ENCODE measurements around the gene LYRM1.
"Not testable (repeated sequence)": the region's sequence is repeated elsewhere in the genome, so short reads cannot be mapped to it uniquely, and the experiment has no call there.

LYRM1 gene, protein sequence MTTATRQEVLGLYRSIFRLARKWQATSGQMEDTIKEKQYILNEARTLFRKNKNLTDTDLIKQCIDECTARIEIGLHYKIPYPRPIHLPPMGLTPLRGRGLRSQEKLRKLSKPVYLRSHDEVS

DNA sequence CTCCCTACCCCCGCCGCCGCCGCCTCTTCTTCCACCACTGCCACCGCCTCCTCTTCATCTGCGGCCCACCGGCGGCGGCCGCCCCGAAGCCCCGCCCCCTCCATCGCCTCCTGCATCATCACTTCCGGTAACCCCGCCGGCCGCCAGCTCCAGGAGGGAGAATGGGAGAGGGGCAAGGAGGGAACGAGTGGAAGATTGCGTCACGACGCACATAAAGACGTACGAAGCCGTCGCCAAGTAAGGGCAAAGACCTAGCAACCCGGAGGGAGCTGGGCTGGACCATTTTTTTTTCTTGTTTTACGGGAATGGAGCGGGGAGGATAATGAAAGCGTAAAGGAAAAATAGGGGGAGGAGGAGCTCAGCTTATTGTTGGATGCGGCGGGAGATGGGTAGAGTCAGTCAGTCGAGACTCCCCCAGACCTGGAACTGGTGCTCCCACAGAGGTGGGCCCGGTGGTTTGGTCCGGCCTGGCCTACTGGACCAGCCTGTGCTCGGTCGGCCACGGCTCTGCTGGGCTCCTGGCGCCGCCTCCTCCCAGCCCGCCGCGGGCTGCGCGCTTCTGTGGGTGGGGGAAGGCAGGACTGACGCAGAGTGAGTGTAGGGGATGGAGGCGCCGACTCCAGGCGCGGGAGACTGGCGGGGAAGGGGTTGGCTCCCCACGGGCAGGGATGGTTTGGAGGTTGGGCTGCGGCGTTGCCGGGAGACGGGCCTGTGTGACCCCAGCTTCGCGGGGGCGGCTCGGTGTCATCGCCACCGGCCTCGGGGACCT lies at the start of gene LYRM1, which contains the start of gene DCUN1D3:
LYRM1 (plus strand) TSS at position 473 of the 769 bp plus-strand sequence. CDS start 14,785 bp downstream, outside the sequence.
DCUN1D3 (minus strand) TSS at position 60 of the 769 bp plus-strand sequence. CDS start 37,820 bp downstream, outside the sequence.
- DNase-seq = peak; percentile 96

DNA sequence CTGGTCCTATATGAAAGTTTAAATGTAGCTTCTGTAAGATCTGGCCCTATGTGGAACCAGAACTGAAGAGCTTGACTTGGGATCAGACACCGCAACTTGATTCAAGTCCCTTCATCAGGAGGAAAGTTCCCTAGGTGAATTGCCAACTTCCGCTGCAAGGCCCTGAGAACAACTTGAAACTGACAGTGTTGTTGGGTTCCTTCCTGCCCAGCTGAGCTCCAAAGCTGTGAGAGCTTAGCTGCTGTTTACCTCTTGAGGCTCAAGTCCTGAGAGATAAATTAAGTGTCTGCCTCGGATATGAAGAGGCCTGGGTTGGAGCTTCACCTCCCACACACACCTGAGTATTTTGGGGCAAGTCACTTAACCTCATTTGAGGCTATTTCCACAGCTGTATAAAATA lies 49.6 kb upstream of the LYRM1 start:
- no peak for DNase-seq

DNA sequence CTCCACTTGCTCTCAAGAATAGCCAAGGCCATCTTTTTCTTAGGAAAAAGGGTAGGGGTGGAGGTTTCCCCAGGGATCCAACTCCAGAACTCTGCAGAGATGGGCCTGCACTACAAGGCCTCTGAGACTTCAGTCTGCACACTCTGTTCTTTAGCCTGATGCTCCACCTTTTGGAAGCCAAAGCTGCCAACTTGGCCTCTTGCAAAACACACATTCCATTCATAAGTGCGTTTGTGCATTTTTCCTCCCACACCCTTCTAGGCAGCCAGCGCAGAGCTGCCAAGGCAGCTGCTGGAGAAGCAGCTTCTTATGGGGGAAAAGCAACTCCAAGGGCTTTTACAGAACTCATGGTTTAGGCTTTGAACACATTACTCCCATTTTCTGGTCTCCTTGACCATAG lies 49.0 kb upstream of the LYRM1 start:
- no peak for DNase-seq

- DNase-seq = no peak
Observed at GRCh38 chr16:20853143-20853542, 47.4 kb upstream of the LYRM1 start.

DNA sequence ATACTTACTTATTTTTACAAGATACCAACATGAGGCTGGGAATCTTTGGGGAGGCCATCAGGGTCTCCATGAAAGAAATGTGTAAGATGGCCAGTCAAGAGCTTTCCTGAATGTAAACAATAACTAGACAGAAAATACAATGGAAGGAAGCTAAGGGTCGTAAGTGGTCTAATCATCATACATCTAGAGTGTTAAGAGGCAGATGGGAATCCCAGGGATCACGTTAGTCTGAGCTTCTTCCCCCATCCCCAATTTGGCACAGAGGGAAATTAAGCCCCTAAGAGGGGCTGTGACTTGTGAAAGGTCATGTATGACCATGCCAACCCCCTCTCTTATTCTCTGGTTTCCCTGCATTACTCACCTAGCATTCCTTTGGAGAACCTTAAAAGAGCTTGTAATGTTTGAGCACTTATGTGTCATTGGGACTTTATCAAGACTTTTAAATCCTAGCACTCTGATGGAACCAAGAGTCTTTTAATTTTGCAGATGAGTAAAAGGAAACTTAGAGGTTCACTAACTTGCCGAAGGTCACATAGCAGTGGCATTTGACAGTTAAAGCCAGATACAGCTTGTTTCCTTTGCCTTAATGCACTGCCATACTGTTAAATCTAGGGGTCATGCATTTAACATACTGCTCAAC lies 46.5 kb upstream of the LYRM1 start:
- DNase-seq = no peak

GRCh38 chr16:20854963-20855362 lies 45.6 kb upstream of the LYRM1 start:
- DNase-seq = no peak

- DNase-seq = no peak
Observed at GRCh38 chr16:20857281-20857680, 43.3 kb upstream of the LYRM1 start.

- no peak for DNase-seq
Observed at GRCh38 chr16:20859229-20859628, 41.3 kb upstream of the LYRM1 start.

DNA sequence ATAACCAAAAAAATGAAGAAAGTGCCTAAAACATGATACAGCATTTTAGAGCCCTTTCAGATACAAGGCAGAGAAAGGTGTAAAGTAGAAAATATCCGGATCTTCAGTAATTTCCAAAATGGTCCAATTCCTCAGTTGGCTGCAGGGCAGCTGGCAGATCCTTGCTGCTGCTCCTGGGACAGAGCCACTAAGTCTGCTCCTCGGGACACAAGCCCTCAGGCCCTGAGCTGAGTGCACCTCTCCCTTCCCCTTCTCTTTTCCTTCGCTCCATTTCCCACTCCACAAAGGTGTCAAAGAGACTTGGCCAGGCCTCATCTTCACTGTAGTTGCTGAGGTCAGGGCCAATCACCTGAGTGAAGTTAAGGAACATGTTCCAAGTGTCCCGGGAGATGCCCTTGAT lies 40.9 kb upstream of the LYRM1 start:
- DNase-seq = no peak

DNA sequence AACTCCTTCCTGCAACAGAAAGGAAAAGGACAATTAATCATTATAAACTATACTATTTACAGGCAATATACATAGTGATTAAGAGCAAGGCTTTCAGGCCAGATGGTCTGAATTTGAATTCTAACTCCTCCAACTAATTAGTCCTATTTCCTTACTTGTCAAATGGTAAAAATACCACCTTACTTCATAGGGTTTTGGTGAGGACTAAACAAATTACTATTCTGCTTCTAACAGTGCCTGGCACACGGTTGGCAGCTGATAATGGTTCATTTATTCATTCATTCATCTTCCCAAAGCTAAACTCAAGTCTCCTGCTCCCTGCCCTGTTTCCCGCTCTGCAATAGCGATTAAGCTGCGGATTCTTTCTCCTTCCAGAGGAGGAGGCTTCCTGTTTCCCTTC lies 40.2 kb upstream of the LYRM1 start:
- no peak for DNase-seq

DNA sequence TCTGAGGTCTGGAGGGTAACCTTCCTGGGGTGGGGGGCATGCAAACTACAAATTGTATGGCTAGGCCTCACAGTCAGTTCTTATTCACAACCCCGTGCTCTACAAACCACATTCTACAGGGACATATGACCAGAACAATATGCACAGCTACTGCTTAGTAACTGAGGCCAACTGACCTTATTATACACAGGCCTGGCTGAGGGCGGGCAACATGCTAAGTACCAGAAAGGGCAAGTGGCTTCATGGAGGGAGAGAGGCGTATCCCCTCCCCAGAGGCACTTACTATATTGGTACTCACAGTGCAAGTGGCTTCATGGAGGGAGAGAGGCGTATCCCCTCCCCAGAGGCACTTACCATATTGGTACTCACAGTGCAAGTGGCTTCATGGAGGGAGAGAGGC lies 39.6 kb upstream of the LYRM1 start:
- DNase-seq = not testable (repeated sequence)

DNA sequence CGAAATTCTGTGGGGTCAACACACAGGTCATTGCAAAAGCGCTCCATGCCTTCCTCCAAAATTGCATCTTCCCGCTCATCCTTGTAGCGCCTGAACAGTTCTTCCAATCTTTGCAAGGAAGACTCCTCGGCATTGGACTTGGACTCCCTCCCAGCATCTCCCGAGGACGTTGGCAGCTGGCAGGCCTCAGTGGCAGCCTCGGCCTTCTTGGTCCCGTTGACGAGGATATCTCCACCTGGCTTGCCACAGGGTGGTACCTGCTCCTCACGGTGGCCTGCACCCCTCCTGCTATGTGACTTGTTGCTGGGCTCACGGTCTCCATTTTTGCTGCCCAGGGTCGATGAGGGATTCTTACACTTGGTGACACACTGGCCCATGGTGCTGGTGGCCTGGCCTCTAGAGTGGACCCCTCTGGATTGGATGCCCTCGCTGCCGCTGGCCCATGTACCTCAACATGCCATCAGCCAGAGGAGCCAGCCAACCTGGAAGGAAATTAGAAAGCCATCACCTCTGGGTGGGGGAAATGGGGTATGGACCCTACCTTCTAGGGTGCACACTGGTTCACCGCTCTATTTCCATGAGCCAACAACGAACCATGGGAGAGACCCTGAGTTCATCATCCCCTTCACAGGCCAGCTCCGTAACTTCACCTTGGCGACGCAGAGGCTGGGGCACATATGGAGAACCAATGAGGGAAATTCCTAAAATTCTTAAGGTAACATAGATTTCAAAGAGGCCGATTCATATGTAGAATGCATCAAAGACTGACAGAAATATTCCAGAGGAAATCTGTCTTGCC lies 38.2 kb upstream of the LYRM1 start:
- no peak for DNase-seq

DNA sequence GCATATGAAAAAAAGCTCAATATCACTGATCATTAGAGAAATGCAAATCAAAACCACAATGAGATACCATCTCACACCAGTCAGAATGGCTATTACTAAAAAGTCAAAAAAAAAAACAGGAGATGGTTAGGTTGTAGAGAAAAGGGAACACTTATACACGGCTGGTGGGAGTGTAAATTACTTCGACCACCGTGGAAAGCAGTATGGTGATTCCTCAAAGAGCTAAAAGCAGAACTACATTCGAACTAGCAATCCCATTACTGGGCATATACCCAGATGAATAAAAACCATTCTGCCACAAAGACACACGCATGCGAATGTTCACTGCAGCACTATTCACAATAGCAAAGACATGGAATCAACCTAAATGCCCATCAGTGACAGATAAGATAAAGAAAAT lies 36.2 kb upstream of the LYRM1 start:
- DNase-seq = not testable (repeated sequence)

DNA sequence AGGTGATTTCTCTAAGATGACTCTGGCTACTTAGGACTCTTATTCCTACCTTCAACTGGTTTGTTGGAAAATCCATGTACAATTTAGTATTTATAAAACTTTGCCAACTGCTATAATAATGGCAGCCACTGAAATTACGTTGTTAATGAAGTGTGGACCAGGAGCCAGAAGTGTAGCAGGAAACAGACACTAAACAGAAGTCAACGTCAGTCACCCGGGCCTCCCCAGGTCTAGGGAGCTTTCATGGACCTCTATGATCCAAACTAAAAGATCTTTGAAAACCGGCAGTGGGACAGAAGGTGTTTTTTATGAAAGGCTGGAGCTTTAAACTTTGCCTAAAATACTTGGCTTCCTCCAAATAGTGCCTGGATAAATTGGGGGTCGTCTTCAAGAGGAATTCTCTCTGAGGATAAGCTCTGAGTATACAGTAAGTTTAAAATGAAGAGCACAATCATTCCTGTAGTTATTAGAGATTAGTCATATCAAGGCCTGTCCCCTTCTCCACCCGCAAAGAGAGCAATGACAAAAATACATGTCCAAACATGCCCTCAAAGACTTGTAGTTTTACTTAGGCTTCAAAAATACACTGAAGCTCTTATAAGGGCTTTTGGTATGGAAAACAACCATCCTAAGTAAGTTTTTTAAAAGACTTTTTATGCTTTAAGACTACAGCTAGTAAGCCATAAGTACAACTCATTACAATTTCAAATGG lies 35.0 kb upstream of the LYRM1 start:
- DNase-seq = no peak

DNA sequence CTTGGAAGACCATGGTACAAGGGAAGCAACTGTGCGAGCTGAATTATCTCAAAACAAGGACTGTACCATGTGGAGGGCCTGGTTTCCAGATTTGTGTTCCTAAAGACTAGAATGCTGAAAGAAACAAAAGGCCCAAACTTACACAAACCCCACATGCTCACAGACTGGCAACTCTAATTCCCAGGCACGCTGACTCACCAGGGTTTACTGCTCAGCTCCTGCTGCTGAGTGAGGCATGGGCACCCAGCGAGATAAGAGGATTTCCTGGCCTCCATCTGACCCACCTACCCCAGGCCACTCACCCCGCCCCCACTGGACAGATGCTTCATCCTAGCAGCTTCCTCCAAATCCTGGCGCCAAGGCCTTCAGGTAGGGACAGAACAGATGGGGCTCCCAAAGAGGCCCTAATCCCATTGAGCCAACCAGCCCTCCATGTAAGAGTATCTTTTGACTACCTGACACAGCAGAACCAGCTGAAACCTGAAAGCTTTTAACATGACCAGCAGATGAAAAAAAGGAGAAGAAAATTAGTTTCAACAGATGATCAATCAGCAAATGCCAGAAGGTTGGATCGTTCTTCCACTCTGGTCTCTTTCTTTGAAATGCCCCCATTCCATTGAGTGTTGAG lies 34.3 kb upstream of the LYRM1 start:
- DNase-seq = no peak

- no peak for DNase-seq
Observed at GRCh38 chr16:20866801-20867200, 33.8 kb upstream of the LYRM1 start.

- no peak for DNase-seq
Observed at GRCh38 chr16:20867585-20867984, 33.0 kb upstream of the LYRM1 start.

- DNase-seq = no peak
Observed at GRCh38 chr16:20868890-20869289, 31.7 kb upstream of the LYRM1 start.

DNA sequence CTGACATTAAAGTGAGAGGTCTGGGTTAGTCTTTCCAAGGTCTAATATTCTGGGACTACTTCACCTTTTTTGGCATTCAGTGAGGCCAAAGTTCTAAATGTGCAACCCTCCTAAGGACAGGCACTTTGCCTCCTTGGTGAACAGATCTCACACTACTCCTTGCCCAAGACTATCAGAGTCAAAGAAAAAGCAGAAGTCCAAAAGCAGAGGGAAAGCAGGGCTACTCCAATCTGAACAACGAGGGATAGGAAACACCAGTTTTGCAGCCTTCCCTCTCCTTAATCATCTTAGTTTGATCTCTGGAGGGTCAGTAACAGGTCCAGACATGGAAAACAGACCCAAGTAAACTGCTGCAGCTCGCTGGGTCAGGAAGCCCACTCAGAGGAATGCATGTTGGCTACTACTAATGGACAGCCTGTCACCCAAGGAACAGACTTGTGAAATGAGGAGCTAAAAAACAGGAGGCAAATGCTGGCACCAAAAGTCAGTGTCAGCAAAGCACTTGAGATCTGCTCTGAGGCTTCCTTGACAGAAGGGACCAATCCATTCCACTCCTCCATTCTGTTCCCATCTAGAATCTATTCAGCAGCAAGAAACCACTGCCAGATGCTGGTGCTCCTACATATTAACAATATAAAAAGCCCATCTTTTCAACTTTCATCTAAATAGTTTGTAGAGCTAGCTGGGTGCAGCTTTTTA lies 30.3 kb upstream of the LYRM1 start:
- DNase-seq = no peak

GRCh38 chr16:20871258-20871657 lies 29.3 kb upstream of the LYRM1 start:
- no peak for DNase-seq

All from COR-L47 (cell line).